Measurements from ENCODE around the gene FAM114A1.

FAM114A1 gene

DNA sequence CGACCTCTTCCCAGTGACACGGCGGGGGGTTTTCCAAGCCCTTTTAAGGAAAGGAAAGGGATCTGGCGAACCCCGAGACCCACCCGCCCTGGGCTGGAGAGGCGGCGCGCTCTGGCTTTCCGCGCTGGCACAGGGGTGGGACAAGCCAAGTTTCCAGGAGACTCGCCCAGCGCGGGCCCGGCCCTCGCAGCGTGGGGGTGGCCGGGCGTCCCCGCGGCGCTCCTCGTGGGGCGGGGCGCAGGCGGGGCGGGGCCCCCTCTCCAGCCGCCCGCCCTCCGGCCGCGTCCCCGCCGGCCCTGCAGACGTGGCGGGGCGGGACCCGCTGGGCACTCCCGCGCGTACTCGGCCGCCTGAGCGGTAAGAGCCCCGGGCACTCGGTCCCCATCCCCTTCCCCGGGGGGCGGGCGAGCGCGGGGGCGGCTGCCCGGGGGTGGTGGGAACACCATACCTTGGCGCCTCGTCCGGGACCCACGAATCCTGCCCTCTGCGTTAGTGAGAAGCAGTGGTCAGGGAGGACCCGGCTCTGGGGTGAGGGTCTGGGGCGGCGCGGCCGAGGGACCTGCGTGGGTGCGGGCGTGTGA is at the start of gene FAM114A1:
FAM114A1 (plus strand) TSS at position 329 of the 581 bp plus-strand sequence. CDS start 10,273 bp downstream, outside the sequence.
- peak; percentile 83 for DNase-seq (ENCODE audit: low read depth)
- TF ChIP-seq, protein P1, sequence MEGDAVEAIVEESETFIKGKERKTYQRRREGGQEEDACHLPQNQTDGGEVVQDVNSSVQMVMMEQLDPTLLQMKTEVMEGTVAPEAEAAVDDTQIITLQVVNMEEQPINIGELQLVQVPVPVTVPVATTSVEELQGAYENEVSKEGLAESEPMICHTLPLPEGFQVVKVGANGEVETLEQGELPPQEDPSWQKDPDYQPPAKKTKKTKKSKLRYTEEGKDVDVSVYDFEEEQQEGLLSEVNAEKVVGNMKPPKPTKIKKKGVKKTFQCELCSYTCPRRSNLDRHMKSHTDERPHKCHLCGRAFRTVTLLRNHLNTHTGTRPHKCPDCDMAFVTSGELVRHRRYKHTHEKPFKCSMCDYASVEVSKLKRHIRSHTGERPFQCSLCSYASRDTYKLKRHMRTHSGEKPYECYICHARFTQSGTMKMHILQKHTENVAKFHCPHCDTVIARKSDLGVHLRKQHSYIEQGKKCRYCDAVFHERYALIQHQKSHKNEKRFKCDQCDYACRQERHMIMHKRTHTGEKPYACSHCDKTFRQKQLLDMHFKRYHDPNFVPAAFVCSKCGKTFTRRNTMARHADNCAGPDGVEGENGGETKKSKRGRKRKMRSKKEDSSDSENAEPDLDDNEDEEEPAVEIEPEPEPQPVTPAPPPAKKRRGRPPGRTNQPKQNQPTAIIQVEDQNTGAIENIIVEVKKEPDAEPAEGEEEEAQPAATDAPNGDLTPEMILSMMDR (conservative IDR thresholded peaks at IDR 0.05; ENCODE audit: low read length): no peak
- H3K4me3 ChIP-seq (ENCODE audit: low read length): peak within 1 kb of the TSS; percentile 94

GRCh38 chr4:38818441-38818976 is 49.1 kb upstream of the FAM114A1 start:
- TF ChIP-seq, protein P1 (conservative IDR thresholded peaks at IDR 0.05; ENCODE audit: low read length): no peak
- DNase-seq (ENCODE audit: low read depth): no peak
- no peak overlapping the region for H3K4me3 ChIP-seq (ENCODE audit: low read length)

GRCh38 chr4:38819569-38819968 is 48.0 kb upstream of the FAM114A1 start:
- TF ChIP-seq, protein P1 (conservative IDR thresholded peaks at IDR 0.05; ENCODE audit: low read length): no peak
- no peak overlapping the region for H3K4me3 ChIP-seq (ENCODE audit: low read length)
- no peak for DNase-seq (ENCODE audit: low read depth)

- no peak overlapping the region for H3K4me3 ChIP-seq (ENCODE audit: low read length)
- no peak for DNase-seq (ENCODE audit: low read depth)
- TF ChIP-seq, protein P1 (conservative IDR thresholded peaks at IDR 0.05; ENCODE audit: low read length): no peak
Measured at GRCh38 chr4:38820329-38821061, 47.1 kb upstream of the FAM114A1 start.

DNA sequence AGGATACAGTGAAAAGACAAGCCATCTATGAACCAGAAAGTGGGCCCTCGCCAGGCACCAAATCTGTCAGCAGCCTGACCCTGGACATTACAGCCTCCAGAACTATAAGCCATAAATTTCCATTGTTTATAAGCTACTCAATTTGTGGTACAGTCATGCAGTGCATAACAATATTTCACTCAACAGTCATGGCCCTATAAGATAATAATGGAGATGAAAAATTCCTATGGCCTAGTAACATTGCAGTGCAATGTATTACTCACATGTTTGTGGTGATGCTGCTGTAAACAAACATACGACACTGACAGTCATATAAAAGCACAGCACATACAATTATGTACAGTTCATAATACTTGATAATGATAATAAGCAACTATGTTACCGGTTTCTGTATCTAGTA is 45.9 kb upstream of the FAM114A1 start:
- H3K4me3 ChIP-seq (ENCODE audit: low read length): no peak overlapping the region
- no peak for DNase-seq (ENCODE audit: low read depth)
- TF ChIP-seq, protein P1 (conservative IDR thresholded peaks at IDR 0.05; ENCODE audit: low read length): no peak

DNA sequence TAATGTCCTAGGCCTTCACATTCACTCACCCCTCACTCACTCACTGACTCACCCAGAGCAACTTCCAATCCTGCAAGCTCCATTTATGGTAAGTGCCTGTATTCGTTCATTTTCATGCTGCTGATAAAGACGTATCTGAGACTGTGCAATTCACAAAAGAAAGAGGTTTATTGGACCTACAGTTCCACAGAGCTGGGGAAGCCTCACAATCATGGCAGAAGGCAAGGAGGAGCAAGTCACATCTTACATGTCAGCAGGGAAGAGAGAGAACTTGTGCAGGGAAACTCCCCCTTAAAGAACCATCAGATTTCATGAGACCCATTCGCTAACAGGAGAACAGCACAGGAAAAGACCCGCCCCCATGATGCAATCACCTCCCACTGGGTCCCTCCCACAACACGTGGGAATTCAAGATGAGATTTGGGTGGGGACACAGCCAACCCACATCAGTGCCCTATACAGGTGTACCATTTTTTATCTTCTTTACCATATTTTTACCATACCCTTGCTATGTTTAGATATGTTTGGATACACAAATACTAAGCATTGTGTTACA is 44.8 kb upstream of the FAM114A1 start:
- no peak for DNase-seq (ENCODE audit: low read depth)
- TF ChIP-seq, protein P1 (conservative IDR thresholded peaks at IDR 0.05; ENCODE audit: low read length): no peak
- H3K4me3 ChIP-seq (ENCODE audit: low read length): no peak overlapping the region

Measured in AG10803 (cell line).